HCT116 (cell line): ENCODE data around the gene RNF180.

Source experiments
- CEBPB ChIP-seq: IDR thresholded peaks from 2 replicates; pipeline ENCODE4 v1.6.1; 2012; ENCODE audit warnings: low read depth
- CTCF ChIP-seq, 3 experiments: fragments of 200-600 bp in 1 of 3; sonication (generic) in 1 of 3; IDR thresholded peaks in 2 of 3; conservative IDR thresholded peaks in 1 of 3; 2 replicates each; pipeline ENCODE4 v1.5.1; 2012 to 2017; ENCODE audit warnings: low read depth in 2 of 3, low read length in 2 of 3, antibody characterized with exemption in 1 of 3, borderline replicate concordance in 1 of 3, control low read depth in 1 of 3, mild to moderate bottlenecking in 1 of 3, mixed read lengths in 1 of 3, mixed run types in 1 of 3, moderate library complexity in 1 of 3; ENCODE audit not compliant: insufficient read depth in 1 of 3
- ZNF274 ChIP-seq: fragments of 200-500 bp; sonication (Bioruptor generic); IDR thresholded peaks from 2 replicates; pipeline ENCODE4 v1.6.1; 2014; ENCODE audit warnings: mild to moderate bottlenecking, low read depth, low read length, inconsistent platforms

- TF ChIP-seq CTCF (IDR thresholded peaks at IDR 0.05 in 2 of 3, conservative IDR thresholded peaks at IDR 0.05 in 1 of 3; ENCODE audit: borderline replicate concordance in 1 of 3, insufficient read depth in 1 of 3, low read depth in 2 of 3, low read length in 2 of 3): no peak
- TF ChIP-seq ZNF274: no peak
- no peak for TF ChIP-seq CEBPB
These were observed 252.4 kb downstream of the RNF180 start for GRCh38 chr5:64418013-64418412.
